Endometrium (tissue), 2 donors: Measurements from ENCODE around the gene HOXC11.

ENCODE experiments used
- FAIRE-seq: peaks from 2 replicates; lab custom pipeline; 2012; peaks lifted over from hg19 to GRCh38; lab: Jason Lieb, UNC
- donor health status: control.
- donor health status: control.

The HOXC11 gene

GRCh38 chr12:53997204-53998109, 24.5 kb downstream of the HOXC11 start:
- FAIRE-seq = no peak

- no peak for FAIRE-seq
Observed at GRCh38 chr12:53998110-53998899, 25.4 kb downstream of the HOXC11 start.

- no peak for FAIRE-seq
Observed at GRCh38 chr12:53998900-53999236, 25.9 kb downstream of the HOXC11 start.

- FAIRE-seq = no peak
Observed at GRCh38 chr12:53999559-54000115, 26.7 kb downstream of the HOXC11 start.

GRCh38 chr12:54000116-54001114, 27.5 kb downstream of the HOXC11 start, which contains the start of gene HOXC9:
Gene HOXC9, plus strand, starts transcription at chr12:54000161. Its CDS starts 28 bp downstream, at chr12:54000189.
- no peak for FAIRE-seq

- FAIRE-seq = no peak
Observed at GRCh38 chr12:54001283-54002187, 28.6 kb downstream of the HOXC11 start.

- no peak for FAIRE-seq
Observed at GRCh38 chr12:54002278-54002914, 29.5 kb downstream of the HOXC11 start.

GRCh38 chr12:54002915-54003389, 30.0 kb downstream of the HOXC11 start:
- no peak for FAIRE-seq

GRCh38 chr12:54003625-54004024, 30.7 kb downstream of the HOXC11 start:
- FAIRE-seq = no peak

GRCh38 chr12:54004063-54004840, 31.3 kb downstream of the HOXC11 start:
- FAIRE-seq = no peak

- no peak for FAIRE-seq
Observed at GRCh38 chr12:54004841-54005530, 32.1 kb downstream of the HOXC11 start.

GRCh38 chr12:54005531-54005852, 32.6 kb downstream of the HOXC11 start:
- no peak for FAIRE-seq

GRCh38 chr12:54005853-54006558, 33.1 kb downstream of the HOXC11 start:
- FAIRE-seq = no peak

- FAIRE-seq = no peak
Observed at GRCh38 chr12:54006559-54007220, 33.8 kb downstream of the HOXC11 start.

- FAIRE-seq = no peak
Observed at GRCh38 chr12:54007538-54008259, 34.8 kb downstream of the HOXC11 start.

- FAIRE-seq = no peak
Observed at GRCh38 chr12:54008260-54008552, 35.3 kb downstream of the HOXC11 start.
